Activated T-cell treated with anti-CD3 and anti-CD28 coated beads, Interleukin-2, amount 50 U/mL, for 24 hours (primary cell): Measurements from ENCODE around the gene CAMK1G.
A peak's percentile ranks its signal among the peaks of the same experiment; 100 is the strongest.

ENCODE experiments used
- DNase-seq: peaks from one replicate; pipeline ENCODE4 v3.0.0-alpha.2; 2020
- H3K27ac Mint-ChIP-seq: 2 replicates; pipeline ENCODE4 v1.8.0; 2020; ENCODE audit warnings: mild to moderate bottlenecking, mixed read lengths
- H3K27me3 Mint-ChIP-seq: 2 replicates; pipeline ENCODE4 v1.8.0; 2020; ENCODE audit warnings: mixed read lengths
- H3K36me3 Mint-ChIP-seq: 2 replicates; pipeline ENCODE4 v1.8.0; 2020; ENCODE audit warnings: low read depth, mixed read lengths
- H3K4me1 Mint-ChIP-seq: 2 replicates; pipeline ENCODE4 v1.8.0; 2020; ENCODE audit warnings: low read depth, mixed read lengths
- H3K4me3 Mint-ChIP-seq: 2 replicates; pipeline ENCODE4 v1.8.0; 2020; ENCODE audit warnings: mild to moderate bottlenecking, moderate library complexity, mixed read lengths
- H3K9me3 Mint-ChIP-seq: 2 replicates; pipeline ENCODE4 v1.8.0; 2020; ENCODE audit warnings: mixed read lengths

Gene CAMK1G

DNA sequence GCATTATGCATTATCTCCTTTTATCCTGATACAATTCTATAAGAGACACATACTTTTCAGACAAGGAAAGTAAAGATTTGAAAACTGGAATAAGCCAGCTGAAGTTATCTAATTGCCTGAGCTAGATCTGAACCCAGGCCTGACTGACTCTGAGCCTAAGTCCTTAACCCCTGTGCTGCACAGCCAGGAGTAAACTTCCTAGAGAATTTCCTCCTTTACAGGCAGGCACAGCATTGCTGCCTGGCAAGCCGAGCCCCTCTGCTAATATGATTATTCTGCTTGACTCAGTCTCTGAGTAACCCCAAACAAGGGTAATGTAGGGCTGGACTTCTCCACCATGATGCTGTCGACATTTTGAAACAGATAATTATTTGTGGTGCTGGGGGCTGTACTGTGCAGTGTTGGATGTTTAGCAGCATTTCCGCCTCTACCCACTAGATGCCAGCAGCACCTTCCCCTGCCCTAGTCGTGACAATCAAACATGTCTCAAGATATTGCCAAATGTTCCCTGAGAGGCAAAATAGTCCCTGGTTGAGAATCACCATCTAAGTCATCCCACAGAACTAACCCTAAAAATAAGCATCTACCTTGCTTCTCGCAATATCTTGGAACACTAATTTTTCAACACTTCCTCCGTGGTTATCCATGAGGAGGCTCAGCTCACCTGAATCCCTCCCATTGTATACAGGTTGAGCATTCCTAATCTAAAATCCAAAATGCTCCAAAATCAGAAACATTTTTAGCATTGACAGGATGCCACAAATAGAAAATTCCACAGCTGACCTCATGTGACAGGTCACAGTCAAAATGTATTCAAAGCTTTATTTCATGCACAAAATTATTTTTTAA is 18.5 kb downstream of the CAMK1G start:
- Mint-ChIP-seq H3K36me3 (no peaks in the 10 kb centered on the region), H3K4me3 (no peak overlapping the region), H3K27me3 (peaks cover 16% of the 10 kb centered on the region), H3K9me3 (no peaks in the 10 kb centered on the region), H3K27ac (no peak overlapping the region), H3K4me1 (no peaks in the 10 kb centered on the region)
- peak; percentile 40 for DNase-seq

- no peaks in the 10 kb centered on the region for H3K9me3 Mint-ChIP-seq
- H3K27ac Mint-ChIP-seq = no peak overlapping the region
- peaks cover 16% of the 10 kb centered on the region for H3K27me3 Mint-ChIP-seq
- no peaks in the 10 kb centered on the region for H3K36me3 Mint-ChIP-seq
- no peak overlapping the region for H3K4me3 Mint-ChIP-seq
- no peak for DNase-seq
- no peaks in the 10 kb centered on the region for H3K4me1 Mint-ChIP-seq
Measured at GRCh38 chr1:209603877-209604276, 20.4 kb downstream of the CAMK1G start.

GRCh38 chr1:209607102-209607794 is 23.7 kb downstream of the CAMK1G start:
- H3K9me3 Mint-ChIP-seq = no peaks in the 10 kb centered on the region
- H3K4me3 Mint-ChIP-seq = no peak overlapping the region
- H3K27ac Mint-ChIP-seq = peak overlapping the region; percentile 56

DNA sequence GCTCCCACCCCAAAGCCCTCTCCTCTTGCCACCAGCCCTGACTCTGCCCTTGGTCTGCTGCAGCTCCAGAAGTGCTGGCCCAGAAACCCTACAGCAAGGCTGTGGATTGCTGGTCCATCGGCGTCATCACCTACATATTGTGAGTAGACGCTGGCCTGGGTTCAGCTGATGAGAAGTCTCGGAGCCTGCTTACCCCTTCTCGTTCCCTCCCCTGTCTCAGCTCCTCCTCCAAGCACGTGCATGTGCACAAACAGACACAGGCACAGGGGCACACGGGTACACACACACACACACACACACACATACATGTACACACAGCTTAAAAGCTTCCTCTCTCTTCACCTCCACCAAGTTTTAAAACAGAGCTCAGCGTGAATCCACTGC is 24.3 kb downstream of the CAMK1G start:
- no peak for DNase-seq
- H3K36me3 Mint-ChIP-seq = no peaks in the 10 kb centered on the region
- no peaks in the 10 kb centered on the region for H3K4me1 Mint-ChIP-seq
- H3K27me3 Mint-ChIP-seq = no peaks in the 10 kb centered on the region
- H3K9me3 Mint-ChIP-seq = no peaks in the 10 kb centered on the region
- no peak overlapping the region for H3K4me3 Mint-ChIP-seq
- peak overlapping the region; percentile 2 for H3K27ac Mint-ChIP-seq

More at GRCh38 chr1:209607102-209607794, 23.7 kb downstream of the CAMK1G start:
- Mint-ChIP-seq H3K4me1 (no peaks in the 10 kb centered on the region), H3K36me3 (no peaks in the 10 kb centered on the region), H3K27me3 (no peaks in the 10 kb centered on the region)
- DNase-seq = peak; percentile 43

DNA sequence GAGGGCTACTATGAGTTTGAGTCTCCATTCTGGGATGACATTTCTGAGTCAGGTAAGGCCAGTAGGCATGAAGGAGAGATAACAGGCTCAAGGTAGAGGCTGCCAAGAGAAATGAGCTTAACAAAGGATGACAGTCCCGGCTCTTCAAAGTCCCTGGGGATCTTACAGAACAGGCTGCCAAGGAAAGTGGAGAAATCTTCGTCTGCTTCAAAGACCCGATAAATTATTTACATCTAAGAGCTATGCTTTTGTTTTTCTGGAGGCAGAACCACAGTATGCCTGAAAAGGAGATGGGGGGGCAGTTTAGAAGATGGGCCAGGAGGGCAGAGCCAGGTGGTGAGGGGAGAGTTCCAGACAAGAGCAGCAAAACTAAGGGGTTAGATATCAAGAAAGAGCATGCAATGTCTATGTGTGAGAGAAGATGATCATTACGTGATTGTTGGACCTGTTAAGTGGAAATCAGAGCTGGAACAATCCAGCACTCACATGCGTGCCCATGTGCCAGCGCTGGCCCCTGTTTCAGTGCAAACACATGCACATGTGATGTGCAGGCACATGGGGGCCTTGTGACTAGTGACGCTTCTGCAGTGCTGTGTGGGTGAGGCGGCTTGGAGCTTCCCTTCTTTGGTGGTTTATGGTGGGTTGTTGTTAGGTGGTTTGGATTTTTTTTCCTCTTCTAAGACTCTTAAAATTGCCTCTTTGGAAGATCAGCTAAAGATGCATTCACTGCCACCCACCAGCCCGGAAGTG is 25.7 kb downstream of the CAMK1G start:
- H3K27ac Mint-ChIP-seq = no peak overlapping the region
- no peaks in the 10 kb centered on the region for H3K9me3 Mint-ChIP-seq
- H3K4me1 Mint-ChIP-seq = no peaks in the 10 kb centered on the region

DNA sequence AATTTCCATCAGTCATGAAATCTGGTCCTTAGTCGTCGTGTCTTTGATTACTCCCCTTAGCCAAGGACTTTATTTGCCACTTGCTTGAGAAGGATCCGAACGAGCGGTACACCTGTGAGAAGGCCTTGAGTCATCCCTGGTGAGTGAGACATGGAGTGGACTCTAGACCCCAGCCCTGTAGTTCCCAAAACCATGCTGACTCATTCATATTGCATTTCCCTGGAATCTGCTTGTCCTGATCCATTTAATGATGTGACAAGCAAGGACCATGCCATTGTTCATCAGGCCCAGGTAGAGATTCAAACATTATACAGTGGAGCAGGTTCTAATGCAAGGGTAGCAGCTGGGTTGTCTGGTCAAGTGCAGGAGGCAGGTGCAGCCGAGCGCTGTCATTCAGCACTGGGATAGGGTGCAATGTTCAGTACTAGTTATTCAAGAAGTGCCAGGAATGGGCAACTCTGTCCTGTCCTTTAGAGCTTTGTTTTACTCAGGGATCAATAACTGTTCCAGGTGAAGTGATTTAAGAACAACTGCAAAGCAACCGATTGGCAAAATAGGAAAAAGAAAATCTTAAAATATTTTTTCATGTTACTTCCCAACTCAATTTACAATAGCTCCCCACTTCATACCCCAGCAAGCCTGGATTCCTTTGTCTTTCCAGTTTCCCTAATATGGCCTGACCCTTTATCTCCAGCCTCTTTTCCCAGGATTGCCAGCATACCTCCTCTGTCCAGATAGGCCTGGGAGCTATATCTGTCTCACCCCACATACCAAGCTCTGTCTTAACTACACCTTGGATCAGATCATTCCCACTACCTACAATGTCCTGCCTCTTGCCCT is 26.5 kb downstream of the CAMK1G start:
- Mint-ChIP-seq H3K4me1 (no peaks in the 10 kb centered on the region), H3K9me3 (no peaks in the 10 kb centered on the region), H3K27ac (no peak overlapping the region), H3K4me3 (no peak overlapping the region), H3K27me3 (no peaks in the 10 kb centered on the region), H3K36me3 (no peaks in the 10 kb centered on the region)
- DNase-seq = no peak

More for the DNA sequence above, 25.7 kb downstream of the CAMK1G start:
- Mint-ChIP-seq H3K4me3 (no peak overlapping the region), H3K36me3 (no peaks in the 10 kb centered on the region), H3K27me3 (no peaks in the 10 kb centered on the region)
- no peak for DNase-seq

- H3K27me3 Mint-ChIP-seq = no peaks in the 10 kb centered on the region
- H3K4me1 Mint-ChIP-seq = no peaks in the 10 kb centered on the region
- H3K9me3 Mint-ChIP-seq = no peaks in the 10 kb centered on the region
- H3K36me3 Mint-ChIP-seq = no peaks in the 10 kb centered on the region
- H3K4me3 Mint-ChIP-seq = no peak overlapping the region
- H3K27ac Mint-ChIP-seq = no peak overlapping the region
- no peak for DNase-seq
Measured at GRCh38 chr1:209610631-209610905, 27.1 kb downstream of the CAMK1G start.

- Mint-ChIP-seq H3K27me3 (no peaks in the 10 kb centered on the region), H3K4me1 (no peaks in the 10 kb centered on the region), H3K4me3 (no peak overlapping the region), H3K27ac (no peak overlapping the region), H3K9me3 (no peaks in the 10 kb centered on the region), H3K36me3 (no peaks in the 10 kb centered on the region)
- no peak for DNase-seq
Measured at GRCh38 chr1:209611771-209612570, 28.5 kb downstream of the CAMK1G start.

GRCh38 chr1:209612646-209613399 is 29.3 kb downstream of the CAMK1G start:
- Mint-ChIP-seq H3K4me1 (no peaks in the 10 kb centered on the region), H3K27me3 (no peaks in the 10 kb centered on the region), H3K9me3 (no peaks in the 10 kb centered on the region), H3K36me3 (no peaks in the 10 kb centered on the region), H3K4me3 (no peak overlapping the region), H3K27ac (no peak overlapping the region)
- DNase-seq = no peak

- peaks cover under 1% of the 10 kb centered on the region for H3K4me1 Mint-ChIP-seq
- H3K4me3 Mint-ChIP-seq = no peak overlapping the region
- no peaks in the 10 kb centered on the region for H3K36me3 Mint-ChIP-seq
- no peaks in the 10 kb centered on the region for H3K27me3 Mint-ChIP-seq
- H3K27ac Mint-ChIP-seq = no peak overlapping the region
- H3K9me3 Mint-ChIP-seq = no peaks in the 10 kb centered on the region
- no peak for DNase-seq
Measured at GRCh38 chr1:209613400-209614150, 30.1 kb downstream of the CAMK1G start.

DNA sequence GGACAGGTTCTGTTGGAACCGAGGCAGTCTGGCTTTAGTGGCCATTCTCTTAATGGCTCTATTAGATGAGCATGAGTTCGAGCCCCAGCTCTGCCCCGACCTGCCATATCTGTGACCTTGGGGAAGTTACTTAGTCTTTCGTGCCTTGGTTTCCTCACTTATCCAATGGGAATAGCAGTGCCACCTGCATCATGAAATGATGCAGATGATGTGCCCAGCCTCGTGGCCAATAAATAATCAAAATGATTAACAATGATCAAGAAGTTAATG is 30.6 kb downstream of the CAMK1G start:
- Mint-ChIP-seq H3K27me3 (no peaks in the 10 kb centered on the region), H3K4me1 (peaks cover 5% of the 10 kb centered on the region), H3K4me3 (no peak overlapping the region), H3K27ac (no peak overlapping the region), H3K9me3 (no peaks in the 10 kb centered on the region), H3K36me3 (no peaks in the 10 kb centered on the region)
- DNase-seq = no peak

DNA sequence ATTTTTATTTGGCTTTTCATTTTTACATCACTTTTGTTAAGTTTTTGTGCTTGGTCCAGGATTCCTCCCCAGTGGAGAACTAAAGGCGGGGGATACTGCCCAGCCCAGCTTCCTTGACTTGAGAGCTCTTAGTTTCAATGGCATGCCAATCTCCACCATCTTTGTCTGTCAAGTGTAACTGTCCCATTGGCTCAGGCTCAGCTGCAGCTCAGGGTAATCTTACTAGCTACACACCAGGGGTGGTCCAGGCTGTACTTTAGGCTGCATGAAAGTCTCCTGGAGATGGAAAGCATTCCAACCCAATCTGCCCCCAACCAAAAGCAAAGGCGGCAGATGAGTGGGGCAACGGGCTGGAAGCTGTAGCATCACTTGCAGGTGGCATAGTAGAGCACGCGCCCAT is 31.4 kb downstream of the CAMK1G start:
- no peak for DNase-seq
- Mint-ChIP-seq H3K27me3 (no peaks in the 10 kb centered on the region), H3K27ac (no peak overlapping the region), H3K4me3 (no peak overlapping the region), H3K36me3 (no peaks in the 10 kb centered on the region), H3K9me3 (no peaks in the 10 kb centered on the region), H3K4me1 (peaks cover 6% of the 10 kb centered on the region)
